DMS114 treated with DMSO at 0.1 percent for 48 hours (cell line): ENCODE measurements around the gene ANKRD62.
"Not testable (repeated sequence)": the region's sequence is repeated elsewhere in the genome, so short reads cannot be mapped to it uniquely, and the experiment has no call there.

Experiments
- DNase-seq: peaks from one replicate; lab custom pipeline; 2025; ENCODE audit not compliant: unreplicated experiment; lab: John Stamatoyannopoulos, UW

The ANKRD62 gene

DNA sequence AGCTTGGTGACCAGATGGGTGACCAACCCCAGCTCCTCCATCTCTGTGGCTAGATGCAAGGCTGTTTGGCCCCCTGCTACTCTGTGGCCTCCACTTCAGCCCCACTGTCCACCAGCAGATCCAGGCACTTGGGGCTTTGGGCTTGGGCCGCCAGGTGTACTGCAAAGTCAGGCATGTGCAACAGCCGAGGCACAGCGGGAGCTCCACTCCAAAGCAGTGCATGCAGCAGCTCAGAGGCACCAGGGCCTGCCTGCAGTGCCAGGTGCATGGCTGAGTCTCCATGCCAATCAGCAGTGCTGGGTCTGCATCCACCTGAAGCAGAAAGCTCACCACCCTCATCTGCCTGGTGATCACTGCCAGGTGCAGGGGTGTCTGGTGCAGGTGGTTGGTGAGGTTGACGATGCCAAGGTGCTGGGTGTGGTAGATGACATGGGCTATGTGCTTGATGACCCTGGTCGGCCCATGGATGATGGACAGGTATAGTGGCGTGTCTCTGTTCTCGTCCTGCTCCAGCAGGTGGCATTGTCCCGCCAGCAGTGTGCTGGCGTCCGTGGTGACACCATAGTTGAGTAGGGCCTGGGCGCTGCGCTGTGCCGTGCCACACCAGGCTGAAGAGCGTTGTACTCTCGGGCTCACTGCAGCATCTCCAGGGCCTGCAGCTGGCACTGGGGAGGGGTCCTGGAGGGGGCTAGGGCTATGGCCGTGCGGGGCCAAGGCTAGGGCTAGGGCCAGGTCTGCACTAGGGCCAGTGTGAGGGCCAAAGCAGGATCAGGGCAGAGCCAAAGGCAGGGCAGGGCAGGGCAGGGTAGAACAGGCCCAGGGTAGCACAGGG is 1.0 kb upstream of the ANKRD62 start:
- no peak for DNase-seq

GRCh38 chr18:12098374-12098773 is 4.7 kb downstream of the ANKRD62 start:
- DNase-seq = no peak

DNA sequence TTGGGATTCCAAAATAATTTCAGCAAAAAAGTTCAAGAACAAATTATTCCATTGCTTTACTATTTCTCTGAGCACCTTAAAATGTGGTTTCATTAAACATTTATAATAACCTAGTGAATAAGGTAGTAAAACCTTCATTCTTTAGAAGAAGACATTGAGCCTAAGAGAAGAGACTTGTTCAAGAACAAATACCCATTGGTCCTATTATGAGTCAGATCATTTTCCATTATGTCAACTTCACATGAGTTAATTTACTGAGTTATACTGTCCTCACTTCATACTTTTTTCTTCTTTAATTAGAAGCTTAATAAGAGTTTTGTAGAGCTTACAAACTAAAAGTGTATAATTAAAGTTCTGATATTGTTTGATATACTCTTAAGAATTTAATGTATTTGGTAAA is 5.5 kb downstream of the ANKRD62 start:
- DNase-seq = no peak

DNA sequence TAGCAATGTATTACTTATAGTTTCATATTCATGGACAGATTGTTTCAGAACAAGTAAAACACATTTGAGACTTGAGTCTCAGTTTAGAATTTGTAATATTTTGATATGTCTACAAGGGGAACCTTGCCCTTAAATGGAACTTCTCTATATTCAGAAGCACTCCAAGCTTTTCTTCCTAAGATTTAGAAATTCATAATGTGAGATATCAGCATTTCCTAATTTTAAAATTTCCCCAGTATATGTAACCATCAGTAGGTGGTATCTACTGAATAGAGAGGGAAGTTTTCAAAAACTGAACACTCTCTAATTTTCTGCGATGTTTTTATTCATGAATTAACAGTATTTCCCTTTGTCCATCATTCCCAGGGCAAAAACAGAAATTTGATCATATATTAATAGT is 7.6 kb downstream of the ANKRD62 start:
- no peak for DNase-seq

GRCh38 chr18:12102136-12102842 is 8.6 kb downstream of the ANKRD62 start:
- no peak for DNase-seq

- no peak for DNase-seq
Measured at GRCh38 chr18:12106471-12106870, 12.8 kb downstream of the ANKRD62 start.

- DNase-seq = no peak
Measured at GRCh38 chr18:12109836-12110235, 16.2 kb downstream of the ANKRD62 start.

GRCh38 chr18:12113999-12114646 is 20.5 kb downstream of the ANKRD62 start:
- no peak for DNase-seq

DNA sequence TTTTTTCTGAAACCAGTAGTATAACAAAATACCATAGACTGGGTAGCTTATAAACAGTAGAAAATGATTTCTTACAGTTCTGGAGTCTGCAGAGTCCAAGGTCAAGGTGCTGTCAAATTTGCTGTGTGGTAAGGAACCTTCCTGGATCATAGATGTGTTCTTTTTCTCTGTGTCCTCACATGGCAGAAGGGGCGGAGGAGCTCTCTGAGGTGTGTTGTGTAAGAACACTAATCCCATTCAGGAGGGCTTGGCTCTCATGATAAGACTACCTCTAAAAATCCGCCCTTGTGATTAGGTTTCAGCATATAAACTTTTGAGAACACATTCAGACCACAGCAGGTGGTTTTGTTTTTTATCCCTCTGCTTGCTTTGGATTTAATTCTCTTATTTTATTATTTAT is 25.7 kb downstream of the ANKRD62 start:
- no peak for DNase-seq

- peak; percentile 17 for DNase-seq
Measured at GRCh38 chr18:12121175-12122042, 27.8 kb downstream of the ANKRD62 start.

DNA sequence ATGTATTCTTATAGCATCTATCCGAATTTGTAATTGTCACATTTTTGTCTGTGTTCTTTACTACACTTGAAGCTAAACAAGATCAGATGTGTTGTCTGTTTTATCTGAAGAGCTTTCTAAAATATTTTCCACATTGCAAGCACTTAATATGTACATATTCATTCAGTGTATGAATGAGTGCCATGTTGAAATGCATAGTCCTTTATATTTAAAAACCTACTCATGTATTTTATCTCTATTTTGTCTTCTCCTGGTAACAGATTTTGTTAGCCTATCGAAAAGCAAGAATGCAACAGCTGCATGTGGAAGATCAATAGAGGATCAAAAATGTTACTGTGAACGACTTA is 28.4 kb downstream of the ANKRD62 start:
- not testable (repeated sequence) for DNase-seq

GRCh38 chr18:12127647-12128046 is 34.0 kb downstream of the ANKRD62 start:
- not testable (repeated sequence) for DNase-seq

- DNase-seq = not testable (repeated sequence)
Measured at GRCh38 chr18:12138831-12139230, 45.2 kb downstream of the ANKRD62 start.

DNA sequence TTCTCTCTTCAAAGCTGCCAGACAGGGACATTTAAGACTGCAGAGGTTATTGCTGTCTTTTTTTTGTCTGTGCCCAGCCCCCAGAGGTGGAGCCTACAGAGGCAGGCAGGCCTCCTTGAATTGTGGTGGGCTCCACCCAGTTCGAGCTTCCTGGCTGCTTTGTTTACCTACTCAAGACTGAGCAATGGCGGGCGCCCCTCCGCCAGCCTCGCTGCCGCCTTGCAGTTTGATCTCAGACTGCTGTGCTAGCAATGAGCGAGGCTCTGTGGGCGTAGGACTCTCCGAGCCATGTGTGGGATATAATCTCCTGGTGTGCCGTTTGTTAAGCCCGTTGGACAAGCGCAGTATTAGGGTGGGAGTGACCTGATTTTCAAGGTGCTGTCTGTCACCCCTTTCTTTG is 47.2 kb downstream of the ANKRD62 start:
- not testable (repeated sequence) for DNase-seq

GRCh38 chr18:12141778-12142177 is 48.1 kb downstream of the ANKRD62 start:
- not testable (repeated sequence) for DNase-seq

DNA sequence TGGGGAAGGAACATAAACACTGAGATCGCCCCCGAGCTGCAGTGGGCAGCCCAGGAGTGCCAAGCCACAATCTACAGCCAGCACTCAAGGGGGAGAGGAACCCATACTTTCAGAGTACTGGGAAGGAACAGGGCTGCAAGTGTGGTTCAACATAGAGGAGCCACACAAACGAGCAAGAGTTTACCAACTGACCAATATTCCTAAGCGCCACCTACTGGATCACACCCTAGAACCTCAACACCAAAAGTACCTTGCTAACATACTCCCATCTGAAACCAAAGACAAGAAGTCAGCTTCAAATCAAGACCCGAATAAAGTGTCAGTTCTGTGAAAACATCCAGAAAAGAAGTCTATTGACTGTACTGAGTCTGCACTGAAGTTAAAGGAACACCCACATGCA is 55.8 kb downstream of the ANKRD62 start:
- not testable (repeated sequence) for DNase-seq

GRCh38 chr18:12154361-12154760 is 60.7 kb downstream of the ANKRD62 start:
- no peak for DNase-seq

DNA sequence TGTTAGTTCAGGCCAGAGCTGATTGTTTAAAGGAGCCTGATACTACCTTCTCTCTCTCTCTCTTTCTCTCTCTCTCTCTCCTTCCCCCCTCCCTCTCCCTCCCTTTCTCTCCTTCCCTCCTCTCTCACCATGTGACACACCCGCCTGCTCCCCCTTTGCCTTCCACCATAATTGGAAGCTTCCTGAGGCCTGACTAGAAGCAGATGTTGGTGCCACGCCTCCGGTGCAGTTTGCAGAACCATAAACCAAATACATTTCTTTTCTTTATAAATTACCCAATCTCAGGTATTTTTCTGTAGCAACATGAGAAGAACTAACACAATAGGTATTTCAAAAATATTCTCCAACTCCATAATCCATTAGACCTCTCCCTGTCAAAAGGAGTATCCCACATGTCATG is 62.4 kb downstream of the ANKRD62 start:
- DNase-seq = no peak

GRCh38 chr18:12159446-12159845 is 65.8 kb downstream of the ANKRD62 start:
- DNase-seq = no peak

DNA sequence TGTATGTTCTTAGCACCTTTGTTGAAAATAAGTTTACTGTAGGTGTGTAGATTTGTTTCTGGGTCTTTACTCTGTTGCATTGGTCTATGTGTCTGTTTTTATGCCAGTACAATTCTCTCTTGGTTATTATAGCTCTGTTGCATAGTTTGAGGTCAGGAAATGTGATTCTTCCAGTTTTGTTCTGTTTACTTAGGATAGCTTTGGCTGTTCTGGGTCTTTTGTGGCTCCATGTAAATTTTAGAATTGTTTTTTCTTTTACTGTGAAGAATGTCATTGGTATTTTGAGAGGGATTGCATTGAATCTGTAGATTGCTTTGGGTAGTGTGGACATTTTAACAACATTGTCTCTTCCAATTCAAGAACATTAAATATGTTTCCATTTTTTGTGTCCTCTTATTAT is 69.1 kb downstream of the ANKRD62 start:
- DNase-seq = no peak
